HEK293 (cell line): ENCODE measurements around the gene PPIL6.

Experiments used
- CTCF ChIA-PET: fragments of 350-600 bp; formaldehyde crosslinking; extraction: SDS; loops from one replicate; lab custom pipeline; 2021; ENCODE audit warnings: antibody characterized with exemption; lab: Yijun Ruan, JAX
- POLR2A ChIA-PET: fragments of 300-600 bp; formaldehyde crosslinking; extraction: SDS; loops from one replicate; lab custom pipeline; 2020; ENCODE audit warnings: antibody characterized with exemption, inconsistent platforms; lab: Yijun Ruan, JAX
- H3K27ac ChIP-seq: fragments of 200-500 bp; sonication (Bioruptor generic); 2 replicates; pipeline ENCODE4 v1.5.1; 2014; ENCODE audit warnings: low read depth, low read length, control low read depth, inconsistent platforms; ENCODE audit errors: extremely low read depth
- H3K36me3 ChIP-seq, 2 experiments: fragments of 200-500 bp in 1 of 2; sonication (Bioruptor generic) in 1 of 2; 1 replicate in 1 of 2; 2 replicates in 1 of 2; pipeline ENCODE4 v1.5.1; 2014 to 2017; ENCODE audit warnings: inconsistent platforms in 2 of 2, low read length in 2 of 2; ENCODE audit not compliant: control insufficient read depth in 2 of 2, insufficient read depth in 1 of 2
- H3K4me1 ChIP-seq: fragments of 200-500 bp; sonication (Bioruptor generic); 2 replicates; pipeline ENCODE4 v1.5.1; 2014; ENCODE audit warnings: mild to moderate bottlenecking, low read length, inconsistent platforms; ENCODE audit not compliant: control insufficient read depth, insufficient read depth
- H3K4me3 ChIP-seq: 2 replicates; pipeline ENCODE4 v1.5.1; 2011; ENCODE audit warnings: low read depth, mild to moderate bottlenecking, control low read depth, low read length, moderate library complexity
- H3K9me3 ChIP-seq: fragments of 200-500 bp; sonication (Bioruptor generic); 2 replicates; pipeline ENCODE4 v1.5.1; 2014; ENCODE audit warnings: low read depth, low read length, inconsistent platforms; ENCODE audit not compliant: control insufficient read depth, insufficient read depth
- KLF17 ChIP-seq: fragments of 450-650 bp; formaldehyde crosslinking; IDR thresholded peaks from 2 replicates; pipeline ENCODE4 v1.5.1; 2016; ENCODE audit warnings: missing biosample characterization, missing genetic modification characterization
- RBAK ChIP-seq: fragments of 450-650 bp; formaldehyde crosslinking; IDR thresholded peaks from 2 replicates; pipeline ENCODE4 v1.5.1; 2016; ENCODE audit warnings: missing biosample characterization, missing genetic modification characterization
- SCRT2 ChIP-seq: fragments of 450-650 bp; formaldehyde crosslinking; IDR thresholded peaks from 2 replicates; pipeline ENCODE4 v1.5.1; 2016; ENCODE audit warnings: missing biosample characterization, missing genetic modification characterization
- SP7 ChIP-seq: fragments of 450-650 bp; formaldehyde crosslinking; IDR thresholded peaks from 2 replicates; pipeline ENCODE4 v1.5.1; 2016; ENCODE audit warnings: missing biosample characterization, missing genetic modification characterization
- ZBTB6 ChIP-seq: fragments of 450-650 bp; formaldehyde crosslinking; IDR thresholded peaks from 2 replicates; pipeline ENCODE4 v1.5.1; 2017; ENCODE audit warnings: missing biosample characterization, missing genetic modification characterization
- ZFHX2 ChIP-seq: fragments of 450-650 bp; formaldehyde crosslinking; conservative IDR thresholded peaks from 2 replicates; pipeline ENCODE4 v1.5.1; 2016; ENCODE audit warnings: missing biosample characterization, missing genetic modification characterization
- ZFP3 ChIP-seq: fragments of 450-650 bp; formaldehyde crosslinking; IDR thresholded peaks from 2 replicates; pipeline ENCODE4 v1.5.1; 2016; ENCODE audit warnings: low read depth, missing biosample characterization, missing genetic modification characterization
- ZFP41 ChIP-seq: fragments of 450-650 bp; formaldehyde crosslinking; IDR thresholded peaks from 2 replicates; pipeline ENCODE4 v1.5.1; 2016; ENCODE audit warnings: missing biosample characterization, missing genetic modification characterization, borderline replicate concordance
- ZNF10 ChIP-seq: fragments of 450-650 bp; formaldehyde crosslinking; IDR thresholded peaks from 2 replicates; pipeline ENCODE4 v1.5.1; 2017; ENCODE audit warnings: missing biosample characterization, missing genetic modification characterization
- ZNF148 ChIP-seq: fragments of 450-650 bp; formaldehyde crosslinking; IDR thresholded peaks from 2 replicates; pipeline ENCODE4 v1.5.0; 2017; ENCODE audit warnings: missing biosample characterization, missing genetic modification characterization, borderline replicate concordance
- ZNF335 ChIP-seq: fragments of 450-650 bp; formaldehyde crosslinking; conservative IDR thresholded peaks from 2 replicates; pipeline ENCODE4 v1.5.1; 2016; ENCODE audit warnings: missing biosample characterization, missing genetic modification characterization
- ZNF423 ChIP-seq: fragments of 450-650 bp; formaldehyde crosslinking; IDR thresholded peaks from 2 replicates; pipeline ENCODE4 v1.5.1; 2016; ENCODE audit warnings: missing biosample characterization, missing genetic modification characterization
- ZNF501 ChIP-seq: fragments of 450-650 bp; formaldehyde crosslinking; IDR thresholded peaks from 2 replicates; pipeline ENCODE4 v1.5.1; 2016; ENCODE audit warnings: missing biosample characterization, missing genetic modification characterization
- ZNF513 ChIP-seq: fragments of 450-650 bp; IDR thresholded peaks from 2 replicates; pipeline ENCODE4 v1.5.1; 2018; ENCODE audit warnings: missing biosample characterization, missing genetic modification characterization
- ZNF521 ChIP-seq: fragments of 450-650 bp; formaldehyde crosslinking; IDR thresholded peaks from 2 replicates; pipeline ENCODE4 v1.5.1; 2017; ENCODE audit warnings: missing biosample characterization, mild to moderate bottlenecking, missing genetic modification characterization
- ZNF555 ChIP-seq: fragments of 450-650 bp; formaldehyde crosslinking; conservative IDR thresholded peaks from 2 replicates; pipeline ENCODE4 v1.5.1; 2017; ENCODE audit warnings: missing biosample characterization, mild to moderate bottlenecking, missing genetic modification characterization, inconsistent platforms
- ZNF558 ChIP-seq: fragments of 450-650 bp; formaldehyde crosslinking; IDR thresholded peaks from 2 replicates; pipeline ENCODE4 v1.5.1; 2016; ENCODE audit warnings: missing biosample characterization, missing genetic modification characterization
- ZNF580 ChIP-seq: fragments of 450-650 bp; formaldehyde crosslinking; IDR thresholded peaks from 2 replicates; pipeline ENCODE4 v1.5.1; 2016; ENCODE audit warnings: missing biosample characterization, missing genetic modification characterization
- ZNF600 ChIP-seq: fragments of 450-650 bp; formaldehyde crosslinking; IDR thresholded peaks from 2 replicates; pipeline ENCODE4 v1.5.1; 2016; ENCODE audit warnings: missing biosample characterization, missing genetic modification characterization
- ZNF664 ChIP-seq: fragments of 450-650 bp; formaldehyde crosslinking; IDR thresholded peaks from 2 replicates; pipeline ENCODE4 v1.5.1; 2016; ENCODE audit warnings: missing biosample characterization, missing genetic modification characterization
- ZNF704 ChIP-seq: fragments of 450-650 bp; formaldehyde crosslinking; IDR thresholded peaks from 2 replicates; pipeline ENCODE4 v1.5.1; 2016; ENCODE audit warnings: missing biosample characterization, missing genetic modification characterization
- ZSCAN5A ChIP-seq: fragments of 450-650 bp; formaldehyde crosslinking; IDR thresholded peaks from 2 replicates; pipeline ENCODE4 v1.5.1; 2016; ENCODE audit warnings: missing biosample characterization, missing genetic modification characterization

The PPIL6 gene

GRCh38 chr6:109442393-109442924 is 2.0 kb upstream of the PPIL6 start:
- ChIA-PET POLR2A (interaction anchor here (0.9 to 2.9 kb wide), 4 partner anchors 8 to 60 kb away, joined by 4 to 17 read pairs (median 13); partner anchors contain the start of genes CD164 and MICAL1), CTCF (interaction anchor here (0.8 to 4.3 kb wide), 5 partner anchors 12 to 255 kb away, joined by 3 to 24 read pairs (median 7); partner anchors contain the start of genes CD164 and MICAL1)
- H3K36me3 ChIP-seq: peaks cover 0 to 56% of the 10 kb centered on the region in 2 experiments; a peak in 1 of 3 replicates

GRCh38 chr6:109441069-109441816 is 815 bp upstream of the PPIL6 start:
- ChIA-PET POLR2A (interaction anchor here (0.8 to 2.9 kb wide), 11 partner anchors 10 to 1306 kb away, joined by 3 to 17 read pairs (median 5); partner anchors contain the start of genes CD164, MICAL1 and SESN1), CTCF (interaction anchor here (0.6 to 4.3 kb wide), 10 partner anchors 9 to 846 kb away, joined by 3 to 24 read pairs (median 4); partner anchors contain the start of genes CD164 and MICAL1)
- TF ChIP-seq ZFHX2 (tag by site-specific recombination): no peak
- TF ChIP-seq ZNF704 (tag by site-specific recombination): no peak
- TF ChIP-seq ZNF10: no peak; the same call in 1 of the 2 replicates
- 0 out of 2 replicates have a peak, but pooled peaks have one; percentile 40 for TF ChIP-seq SP7 (tag by site-specific recombination)
- TF ChIP-seq ZSCAN5A (tag by site-specific recombination): no peak
- no peak for TF ChIP-seq ZNF558 (tag by site-specific recombination)
- no peak for TF ChIP-seq ZNF664
- TF ChIP-seq ZBTB6 (tag by site-specific recombination): no peak
- no peak for TF ChIP-seq ZNF423
- no peak for TF ChIP-seq RBAK (tag by site-specific recombination)
- no peak for TF ChIP-seq ZNF513 (tag by site-specific recombination)
- TF ChIP-seq ZFP41 (tag by site-specific recombination): no peak
- TF ChIP-seq ZNF555 (tag by site-specific recombination): no peak
- TF ChIP-seq ZFP3: no peak
- peak; percentile 54; the same call in 1 of the 2 replicates for TF ChIP-seq SCRT2 (tag by site-specific recombination)

More at GRCh38 chr6:109442393-109442924, 2.0 kb upstream of the PPIL6 start:
- H3K9me3 ChIP-seq: no peaks in the 10 kb centered on the region
- no peak overlapping the region for H3K27ac ChIP-seq
- TF ChIP-seq ZNF580 (tag by site-specific recombination): no peak
- TF ChIP-seq ZNF335 (tag by site-specific recombination): no peak
- TF ChIP-seq ZNF501: no peak
- no peak for TF ChIP-seq ZNF600
- TF ChIP-seq KLF17 (tag by site-specific recombination): no peak
- TF ChIP-seq ZNF521 (tag by site-specific recombination): no peak
- TF ChIP-seq ZNF148 (tag by site-specific recombination): no peak
- no peak overlapping the region for H3K4me3 ChIP-seq
- no peaks in the 10 kb centered on the region for H3K4me1 ChIP-seq

More at GRCh38 chr6:109441069-109441816, 815 bp upstream of the PPIL6 start:
- Histone ChIP-seq H3K36me3 (peaks cover 0 to 45% of the 10 kb centered on the region in 2 experiments; a peak in 1 of 3 replicates), H3K4me1 (no peaks in the 10 kb centered on the region), H3K27ac (peak overlapping the region; percentile 68; the same call in 1 of the 2 replicates), H3K4me3 (peak overlapping the region; percentile 82), H3K9me3 (no peaks in the 10 kb centered on the region)
